ENCODE results near the gene SLC39A11.
"Not testable (repeated sequence)": the region's sequence is repeated elsewhere in the genome, so short reads cannot be mapped to it uniquely, and the experiment has no call there.

Gene SLC39A11

GRCh38 chr17:72998343-72998742, 94.1 kb downstream of the SLC39A11 start:
- no peak overlapping the region for H3K27ac ChIP-seq (ENCODE audit: low read depth in 2 of 2, low read length in 2 of 2)
- no peak overlapping the region for H3K9ac ChIP-seq (ENCODE audit: low read depth in 1 of 2, low read length in 2 of 2)
- no peaks in the 10 kb centered on the region for H3K9me3 ChIP-seq (ENCODE audit: control insufficient read depth in 2 of 2, low read length in 2 of 2)
- H3K4me3 ChIP-seq (ENCODE audit: low read length in 2 of 2), result no peak overlapping the region
- no peaks in the 10 kb centered on the region for H3K4me1 ChIP-seq (ENCODE audit: control insufficient read depth in 2 of 2, insufficient read depth in 2 of 2, low read length in 2 of 2)
- H3K36me3 ChIP-seq (ENCODE audit: control insufficient read depth in 2 of 2, insufficient read depth in 2 of 2, low read length in 2 of 2), result no peaks in the 10 kb centered on the region
- no peaks in the 10 kb centered on the region for H3K27me3 ChIP-seq (ENCODE audit: control insufficient read depth in 2 of 2, insufficient read depth in 2 of 2, low read length in 2 of 2)

DNA sequence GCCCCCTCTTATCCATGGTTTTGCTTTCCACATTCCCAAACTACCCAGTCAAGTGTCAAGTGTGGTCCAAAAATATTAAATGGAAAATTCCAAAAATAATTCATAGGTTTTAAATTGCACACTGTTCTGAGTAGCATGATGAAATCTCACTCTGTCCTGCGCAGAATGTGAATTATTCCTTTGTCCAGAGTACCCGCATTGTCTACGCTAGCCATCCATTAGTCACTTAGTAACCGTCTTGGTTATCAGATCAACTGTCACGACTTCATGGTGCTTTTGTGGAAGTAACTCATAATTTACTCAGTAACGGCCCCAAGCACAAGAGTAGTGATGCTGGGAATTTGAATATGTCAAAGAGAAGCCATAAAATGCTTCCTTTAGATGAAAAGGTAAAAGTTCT, 94.9 kb downstream of the SLC39A11 start:
- no peaks in the 10 kb centered on the region for H3K36me3 ChIP-seq (ENCODE audit: control insufficient read depth in 2 of 2, insufficient read depth in 2 of 2, low read length in 2 of 2)
- H3K27ac ChIP-seq (ENCODE audit: low read depth in 2 of 2, low read length in 2 of 2), result no peak overlapping the region
- no peak overlapping the region for H3K9ac ChIP-seq (ENCODE audit: low read depth in 1 of 2, low read length in 2 of 2)
- no peak overlapping the region for H3K4me3 ChIP-seq (ENCODE audit: low read length in 2 of 2)
- H3K4me1 ChIP-seq (ENCODE audit: control insufficient read depth in 2 of 2, insufficient read depth in 2 of 2, low read length in 2 of 2), result no peaks in the 10 kb centered on the region
- no peaks in the 10 kb centered on the region for H3K27me3 ChIP-seq (ENCODE audit: control insufficient read depth in 2 of 2, insufficient read depth in 2 of 2, low read length in 2 of 2)
- no peaks in the 10 kb centered on the region for H3K9me3 ChIP-seq (ENCODE audit: control insufficient read depth in 2 of 2, low read length in 2 of 2)

DNA sequence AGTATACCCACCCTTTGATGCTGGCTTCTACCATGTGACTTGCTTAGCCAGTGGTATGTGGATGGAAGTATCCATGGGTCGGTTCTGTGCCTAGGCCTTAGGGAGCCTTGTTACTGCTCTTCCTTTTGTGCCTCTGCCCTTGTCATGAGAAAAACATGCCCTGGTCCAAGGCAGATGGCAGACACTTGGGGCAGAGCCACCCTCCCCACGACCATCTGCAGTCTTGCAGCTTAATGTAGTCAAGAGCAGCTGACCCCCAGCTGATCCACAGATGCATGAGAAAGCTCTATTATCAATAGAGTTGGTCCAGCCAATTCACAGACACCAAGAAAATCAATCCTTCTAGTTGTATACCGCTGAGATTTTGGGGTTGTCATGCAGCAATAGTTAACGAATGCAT, 95.7 kb downstream of the SLC39A11 start:
- Histone ChIP-seq H3K9me3 (ENCODE audit: control insufficient read depth in 2 of 2, low read length in 2 of 2) (no peaks in the 10 kb centered on the region), H3K4me1 (ENCODE audit: control insufficient read depth in 2 of 2, insufficient read depth in 2 of 2, low read length in 2 of 2) (no peaks in the 10 kb centered on the region), H3K36me3 (ENCODE audit: control insufficient read depth in 2 of 2, insufficient read depth in 2 of 2, low read length in 2 of 2) (no peaks in the 10 kb centered on the region), H3K9ac (ENCODE audit: low read depth in 1 of 2, low read length in 2 of 2) (no peak overlapping the region), H3K27me3 (ENCODE audit: control insufficient read depth in 2 of 2, insufficient read depth in 2 of 2, low read length in 2 of 2) (no peaks in the 10 kb centered on the region), H3K27ac (ENCODE audit: low read depth in 2 of 2, low read length in 2 of 2) (no peak overlapping the region), H3K4me3 (ENCODE audit: low read length in 2 of 2) (no peak overlapping the region)

DNA sequence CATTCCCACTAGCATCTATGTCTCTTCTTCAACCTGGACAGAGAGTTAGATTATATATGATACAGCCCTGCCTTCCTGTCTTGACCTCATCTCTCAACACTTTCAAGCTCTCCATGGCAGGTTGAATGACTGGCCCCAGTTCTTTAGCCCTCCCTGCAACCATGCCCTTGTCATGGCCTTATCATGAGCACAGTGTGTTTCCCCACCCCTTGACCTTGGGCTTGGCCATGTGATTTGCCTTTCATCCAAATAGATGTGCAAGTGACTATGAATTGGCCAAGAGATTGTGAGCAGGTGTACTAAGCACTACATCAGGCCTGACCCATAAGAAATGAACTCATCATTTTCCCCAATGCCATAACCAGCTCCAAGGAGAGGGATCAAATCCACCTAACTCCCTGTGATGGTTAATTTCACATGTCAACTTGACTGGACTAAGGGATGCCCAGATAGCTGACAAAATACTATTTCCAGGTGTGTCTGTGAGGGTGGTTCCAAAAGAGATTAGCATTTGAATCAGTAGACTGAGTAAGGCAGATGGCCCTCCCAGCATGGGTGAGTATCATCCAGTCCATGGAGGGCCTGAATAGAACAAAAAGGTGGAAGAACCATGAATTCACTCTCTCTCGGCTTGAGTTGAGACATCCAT, 97.4 kb downstream of the SLC39A11 start:
- Histone ChIP-seq H3K9me3 (ENCODE audit: control insufficient read depth in 2 of 2, low read length in 2 of 2) (no peaks in the 10 kb centered on the region), H3K27me3 (ENCODE audit: control insufficient read depth in 2 of 2, insufficient read depth in 2 of 2, low read length in 2 of 2) (no peaks in the 10 kb centered on the region), H3K4me3 (ENCODE audit: low read length in 2 of 2) (no peak overlapping the region), H3K9ac (ENCODE audit: low read depth in 1 of 2, low read length in 2 of 2) (no peak overlapping the region), H3K36me3 (ENCODE audit: control insufficient read depth in 2 of 2, insufficient read depth in 2 of 2, low read length in 2 of 2) (no peaks in the 10 kb centered on the region), H3K27ac (ENCODE audit: low read depth in 2 of 2, low read length in 2 of 2) (no peak overlapping the region), H3K4me1 (ENCODE audit: control insufficient read depth in 2 of 2, insufficient read depth in 2 of 2, low read length in 2 of 2) (no peaks in the 10 kb centered on the region)

DNA sequence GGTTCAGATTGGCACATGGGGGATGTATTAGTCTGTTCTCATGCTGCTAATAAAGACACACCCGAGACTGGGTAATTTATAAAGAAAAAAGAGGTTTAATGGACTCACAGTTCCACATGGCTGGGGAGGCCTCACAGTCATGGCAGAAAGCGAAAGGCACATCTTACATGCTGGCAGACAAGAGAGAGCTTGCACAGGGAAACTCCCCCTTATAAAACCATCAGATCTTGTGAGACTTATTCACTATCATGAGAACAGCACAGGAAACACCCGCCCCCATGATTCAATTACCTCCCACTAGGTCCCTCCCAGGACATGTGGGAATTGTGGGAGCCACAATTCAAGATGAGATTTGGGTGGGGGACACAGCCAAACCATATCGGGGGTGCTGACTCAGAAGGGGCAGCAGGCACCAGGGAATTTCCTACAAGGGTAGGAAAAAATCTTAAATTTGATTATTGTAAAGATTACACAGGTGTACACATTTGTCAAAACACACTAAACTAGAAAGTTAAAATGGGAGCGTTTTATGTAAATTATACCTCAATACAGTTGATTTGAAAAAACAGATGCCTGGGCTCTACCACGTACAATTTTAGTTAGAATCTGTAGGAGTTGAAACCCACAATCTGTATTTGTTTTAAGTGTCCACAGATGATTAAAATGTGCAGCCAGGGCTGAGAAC, 99.6 kb downstream of the SLC39A11 start:
- H3K27me3 ChIP-seq (ENCODE audit: control insufficient read depth in 2 of 2, insufficient read depth in 2 of 2, low read length in 2 of 2), result not testable (repeated sequence)

DNA sequence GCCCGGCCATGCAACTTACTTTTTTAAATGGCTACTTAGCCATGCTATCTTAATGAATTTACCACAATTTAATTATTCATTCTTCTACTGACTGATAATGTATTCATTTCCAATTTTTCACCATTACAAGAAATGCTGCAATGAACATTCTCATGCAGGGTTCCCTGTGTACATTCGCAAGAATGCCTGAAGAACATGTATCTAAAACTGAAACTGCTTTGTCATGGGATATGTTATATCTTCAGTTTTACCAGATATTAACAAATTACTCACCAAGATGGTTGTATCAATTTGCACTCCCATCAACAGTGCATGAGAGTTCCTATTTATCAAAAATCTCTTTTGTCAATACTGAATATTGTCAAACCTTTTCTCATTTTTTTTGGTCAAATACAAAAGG, 100.8 kb downstream of the SLC39A11 start:
- Histone ChIP-seq H3K27me3 (ENCODE audit: control insufficient read depth in 2 of 2, insufficient read depth in 2 of 2, low read length in 2 of 2) (no peaks in the 10 kb centered on the region), H3K9me3 (ENCODE audit: control insufficient read depth in 2 of 2, low read length in 2 of 2) (no peaks in the 10 kb centered on the region), H3K4me3 (ENCODE audit: low read length in 2 of 2) (no peak overlapping the region), H3K27ac (ENCODE audit: low read depth in 2 of 2, low read length in 2 of 2) (no peak overlapping the region), H3K36me3 (ENCODE audit: control insufficient read depth in 2 of 2, insufficient read depth in 2 of 2, low read length in 2 of 2) (no peaks in the 10 kb centered on the region), H3K4me1 (ENCODE audit: control insufficient read depth in 2 of 2, insufficient read depth in 2 of 2, low read length in 2 of 2) (no peaks in the 10 kb centered on the region), H3K9ac (ENCODE audit: low read depth in 1 of 2, low read length in 2 of 2) (no peak overlapping the region)

More for the DNA sequence above, 99.6 kb downstream of the SLC39A11 start:
- not testable (repeated sequence) for H3K9me3 ChIP-seq (ENCODE audit: control insufficient read depth in 2 of 2, low read length in 2 of 2); H3K27ac ChIP-seq (ENCODE audit: low read depth in 2 of 2, low read length in 2 of 2); H3K4me1 ChIP-seq (ENCODE audit: control insufficient read depth in 2 of 2, insufficient read depth in 2 of 2, low read length in 2 of 2); H3K9ac ChIP-seq (ENCODE audit: low read depth in 1 of 2, low read length in 2 of 2); H3K36me3 ChIP-seq (ENCODE audit: control insufficient read depth in 2 of 2, insufficient read depth in 2 of 2, low read length in 2 of 2); H3K4me3 ChIP-seq (ENCODE audit: low read length in 2 of 2)

- no peaks in the 10 kb centered on the region for H3K4me1 ChIP-seq (ENCODE audit: control insufficient read depth in 2 of 2, insufficient read depth in 2 of 2, low read length in 2 of 2)
- H3K4me3 ChIP-seq (ENCODE audit: low read length in 2 of 2), result no peak overlapping the region
- H3K36me3 ChIP-seq (ENCODE audit: control insufficient read depth in 2 of 2, insufficient read depth in 2 of 2, low read length in 2 of 2), result no peaks in the 10 kb centered on the region
- H3K27me3 ChIP-seq (ENCODE audit: control insufficient read depth in 2 of 2, insufficient read depth in 2 of 2, low read length in 2 of 2), result no peaks in the 10 kb centered on the region
- no peak overlapping the region for H3K9ac ChIP-seq (ENCODE audit: low read depth in 1 of 2, low read length in 2 of 2)
- H3K27ac ChIP-seq (ENCODE audit: low read depth in 2 of 2, low read length in 2 of 2), result no peak overlapping the region
- no peaks in the 10 kb centered on the region for H3K9me3 ChIP-seq (ENCODE audit: control insufficient read depth in 2 of 2, low read length in 2 of 2)
These were observed 103.3 kb downstream of the SLC39A11 start for GRCh38 chr17:72989074-72989610.

GRCh38 chr17:72988451-72988850, 104.0 kb downstream of the SLC39A11 start:
- no peaks in the 10 kb centered on the region for H3K9me3 ChIP-seq (ENCODE audit: control insufficient read depth in 2 of 2, low read length in 2 of 2)
- H3K4me3 ChIP-seq (ENCODE audit: low read length in 2 of 2), result no peak overlapping the region
- no peak overlapping the region for H3K9ac ChIP-seq (ENCODE audit: low read depth in 1 of 2, low read length in 2 of 2)
- H3K4me1 ChIP-seq (ENCODE audit: control insufficient read depth in 2 of 2, insufficient read depth in 2 of 2, low read length in 2 of 2), result no peaks in the 10 kb centered on the region
- no peaks in the 10 kb centered on the region for H3K36me3 ChIP-seq (ENCODE audit: control insufficient read depth in 2 of 2, insufficient read depth in 2 of 2, low read length in 2 of 2)
- H3K27me3 ChIP-seq (ENCODE audit: control insufficient read depth in 2 of 2, insufficient read depth in 2 of 2, low read length in 2 of 2), result no peaks in the 10 kb centered on the region
- no peak overlapping the region for H3K27ac ChIP-seq (ENCODE audit: low read depth in 2 of 2, low read length in 2 of 2)

- H3K9ac ChIP-seq (ENCODE audit: low read depth in 1 of 2, low read length in 2 of 2), result no peak overlapping the region
- H3K27ac ChIP-seq (ENCODE audit: low read depth in 2 of 2, low read length in 2 of 2), result no peak overlapping the region
- no peaks in the 10 kb centered on the region for H3K27me3 ChIP-seq (ENCODE audit: control insufficient read depth in 2 of 2, insufficient read depth in 2 of 2, low read length in 2 of 2)
- no peaks in the 10 kb centered on the region for H3K9me3 ChIP-seq (ENCODE audit: control insufficient read depth in 2 of 2, low read length in 2 of 2)
- no peak overlapping the region for H3K4me3 ChIP-seq (ENCODE audit: low read length in 2 of 2)
- H3K36me3 ChIP-seq (ENCODE audit: control insufficient read depth in 2 of 2, insufficient read depth in 2 of 2, low read length in 2 of 2), result no peaks in the 10 kb centered on the region
- no peaks in the 10 kb centered on the region for H3K4me1 ChIP-seq (ENCODE audit: control insufficient read depth in 2 of 2, insufficient read depth in 2 of 2, low read length in 2 of 2)
These were observed 105.3 kb downstream of the SLC39A11 start for GRCh38 chr17:72987166-72987565.

GRCh38 chr17:72985882-72986720, 106.4 kb downstream of the SLC39A11 start:
- Histone ChIP-seq H3K27me3 (ENCODE audit: control insufficient read depth in 2 of 2, insufficient read depth in 2 of 2, low read length in 2 of 2) (no peaks in the 10 kb centered on the region), H3K9ac (ENCODE audit: low read depth in 1 of 2, low read length in 2 of 2) (no peak overlapping the region), H3K4me3 (ENCODE audit: low read length in 2 of 2) (no peak overlapping the region), H3K36me3 (ENCODE audit: control insufficient read depth in 2 of 2, insufficient read depth in 2 of 2, low read length in 2 of 2) (no peaks in the 10 kb centered on the region), H3K27ac (ENCODE audit: low read depth in 2 of 2, low read length in 2 of 2) (no peak overlapping the region), H3K4me1 (ENCODE audit: control insufficient read depth in 2 of 2, insufficient read depth in 2 of 2, low read length in 2 of 2) (no peaks in the 10 kb centered on the region), H3K9me3 (ENCODE audit: control insufficient read depth in 2 of 2, low read length in 2 of 2) (no peaks in the 10 kb centered on the region)

All from mucosa of rectum (tissue), 2 donors.